Posterior vena cava (tissue), 2 donors: ENCODE measurements around the gene ORC4. TPM values are rescaled to one million over a fixed set of nuclear protein-coding genes. Genes with fewer than 3 reads are reported as not detected.
A peak's percentile ranks its signal among the peaks of the same experiment; 100 is the strongest.
"Not testable (repeated sequence)": the region's sequence is repeated elsewhere in the genome, so short reads cannot be mapped to it uniquely, and the experiment has no call there.

Experiments used
- DNase-seq: peaks from one replicate; pipeline ENCODE4 v3.0.0-alpha.2; 2020; ENCODE audit warnings: low spot score
- intact Hi-C, 2 donors: fragments of 100-400 bp; cut with DNase I; formaldehyde crosslinking; loops; one replicate each; pipeline versions ENCODE4 v1.14.1 to v1.14.2; 2022 to 2023
- total RNA-seq, 2 donors: library from RNA; stranded (reverse); fragmentation: NEBNext Ultra II Directional; extraction: Animal tissue kit (Norgen Biotek cat#: 25700); gene quantifications; one replicate each; pipeline ENCODE4 v1.2.1, GENCODE V29; 2021
- donor health status: DM: yes; HTN: yes; CAD: no.
- donor health status: DM: yes; HTN: yes; CAD: no.

Gene ORC4
- total RNA-seq, 2 donors from 2014 or later = 36.4 to 37.6 TPM

GRCh38 chr2:148021886-148022285 lies 1.3 kb upstream of the ORC4 start:
- DNase-seq = no peak
- intact Hi-C loops = no loop called here

GRCh38 chr2:148021059-148021861 lies 723 bp upstream of the ORC4 start, which contains the start of gene MBD5:
TSS of gene MBD5 (plus strand) at chr2:148021091.
- intact Hi-C loops = no loop called here
- DNase-seq = peak; percentile 66

DNA sequence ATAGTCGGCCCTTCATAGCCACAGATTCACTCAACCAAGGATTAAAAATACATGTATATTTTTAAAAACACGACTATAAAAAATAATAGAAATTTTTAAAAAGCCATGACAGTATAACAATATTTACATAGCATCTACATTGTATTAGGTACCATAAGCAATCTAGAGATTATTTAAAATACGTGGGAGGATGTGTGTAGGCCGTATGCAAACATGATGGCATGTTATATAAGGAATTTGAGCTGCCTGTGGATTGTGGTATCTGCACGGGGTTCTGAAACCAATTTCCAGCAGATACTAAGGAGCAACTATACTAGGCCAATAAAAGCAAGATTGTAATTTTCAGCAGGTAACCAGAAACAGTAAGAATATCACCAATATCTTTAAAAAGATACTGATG lies 5.9 kb downstream of the ORC4 start:
- DNase-seq = no peak
- intact Hi-C loops = no loop called here

GRCh38 chr2:148013876-148014275 lies 6.7 kb downstream of the ORC4 start:
- intact Hi-C loops = no loop called here
- no peak for DNase-seq

DNA sequence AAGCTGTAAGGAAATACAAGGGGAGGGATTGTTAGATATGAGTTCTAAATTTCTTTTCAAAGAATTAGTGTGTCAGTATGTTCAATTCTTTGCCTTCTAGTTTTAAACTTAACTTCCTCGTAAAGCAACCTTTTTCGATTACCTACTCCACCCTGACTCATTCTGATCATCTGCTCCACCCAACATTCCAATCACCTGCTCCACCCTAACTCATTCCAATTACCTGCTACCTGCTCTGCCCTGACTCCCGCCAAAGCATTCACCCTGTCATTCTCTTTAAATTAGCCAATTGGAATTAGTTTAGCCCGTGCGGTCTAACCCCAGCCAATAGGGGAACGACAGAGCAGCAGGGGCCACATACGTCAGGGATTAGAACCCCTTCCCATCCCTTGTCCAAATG lies 12.1 kb downstream of the ORC4 start:
- DNase-seq, intact Hi-C loops: not testable (repeated sequence)

DNA sequence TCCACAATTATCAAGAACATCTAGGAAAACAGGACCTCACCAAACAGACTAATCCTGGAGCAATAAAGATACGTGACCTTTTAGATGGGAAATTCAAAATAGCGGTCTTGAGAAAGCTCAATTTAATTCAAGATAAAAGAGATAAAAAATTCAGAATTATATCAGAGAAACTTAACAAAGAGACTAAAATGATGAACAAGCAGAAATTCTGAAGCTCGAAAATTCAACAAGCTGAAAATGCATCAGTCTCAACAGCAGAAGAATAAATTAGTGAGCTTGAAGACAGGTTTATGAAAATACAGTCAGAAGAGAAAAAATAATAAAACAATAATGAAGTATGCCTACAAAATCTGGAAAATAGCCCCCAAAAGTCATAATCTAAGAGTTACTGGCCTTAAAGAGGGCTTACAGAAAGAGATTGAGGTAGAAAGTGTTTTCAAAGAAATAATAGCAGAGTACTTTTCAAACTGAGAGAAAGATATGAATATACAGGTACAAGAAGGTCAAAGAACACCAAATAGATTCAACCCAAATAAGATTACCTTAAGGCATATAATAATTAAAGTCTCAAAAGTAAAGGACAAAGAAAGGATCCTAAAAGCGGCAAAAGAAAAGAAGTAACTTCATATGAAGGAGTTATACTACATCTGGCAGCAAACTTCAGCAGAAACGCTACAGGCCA lies 13.2 kb downstream of the ORC4 start:
- intact Hi-C loops = no loop called here
- no peak for DNase-seq

DNA sequence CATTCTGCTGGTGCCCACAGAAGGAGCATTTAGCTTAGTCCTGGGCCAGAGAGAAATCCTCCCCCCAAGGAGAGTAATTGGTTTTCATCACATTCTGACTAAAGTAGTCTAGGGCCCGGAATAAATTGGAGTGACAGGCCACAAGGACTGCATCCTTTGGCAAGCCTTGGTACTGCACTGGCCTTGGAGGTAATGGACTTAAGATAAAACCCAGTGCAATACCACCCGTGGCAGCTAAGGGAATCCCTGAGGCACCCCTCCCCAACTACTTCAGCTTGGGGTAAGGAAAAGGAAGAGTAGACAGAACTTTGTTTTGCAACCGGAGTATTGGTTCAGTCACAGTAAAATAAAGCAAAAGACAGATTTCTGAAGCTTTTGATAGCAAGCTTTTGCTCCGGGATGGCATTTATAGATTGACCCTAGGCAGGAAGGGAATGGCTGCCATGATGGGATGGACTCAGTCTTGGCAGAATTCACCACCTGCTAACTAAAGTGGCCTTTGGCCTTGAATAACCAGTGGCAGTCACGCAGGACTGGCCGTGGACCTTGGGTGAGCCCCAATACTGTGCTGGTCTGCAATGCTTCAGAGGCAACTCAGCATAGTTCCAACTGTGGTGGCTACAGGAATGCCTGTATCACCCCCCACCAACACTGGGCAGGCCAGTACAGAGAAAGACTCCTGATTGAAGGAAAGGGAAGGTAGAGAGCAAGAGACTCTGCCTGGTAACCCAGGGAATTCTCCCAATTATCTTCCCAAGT lies 14.1 kb downstream of the ORC4 start:
- intact Hi-C loops = no loop called here
- no peak for DNase-seq

DNA sequence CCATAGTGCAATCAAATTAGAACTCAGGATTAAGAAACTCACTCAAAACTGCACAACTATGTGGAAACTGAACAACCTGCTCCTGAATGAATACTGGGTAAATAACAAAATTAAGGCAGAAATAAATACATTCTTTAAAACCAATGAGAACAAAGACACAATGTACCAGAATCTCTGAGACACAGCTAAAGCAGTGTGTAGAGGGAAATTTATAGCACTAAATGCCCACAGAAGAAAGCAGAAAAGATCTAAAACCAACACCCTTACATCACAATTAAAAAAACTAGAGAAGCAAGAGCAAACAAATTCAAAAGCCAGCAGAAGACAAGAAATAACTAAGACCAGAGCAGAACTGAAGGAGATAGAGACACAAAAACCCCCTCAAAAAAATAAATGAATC lies 18.1 kb downstream of the ORC4 start:
- intact Hi-C loops, DNase-seq: not testable (repeated sequence)

DNA sequence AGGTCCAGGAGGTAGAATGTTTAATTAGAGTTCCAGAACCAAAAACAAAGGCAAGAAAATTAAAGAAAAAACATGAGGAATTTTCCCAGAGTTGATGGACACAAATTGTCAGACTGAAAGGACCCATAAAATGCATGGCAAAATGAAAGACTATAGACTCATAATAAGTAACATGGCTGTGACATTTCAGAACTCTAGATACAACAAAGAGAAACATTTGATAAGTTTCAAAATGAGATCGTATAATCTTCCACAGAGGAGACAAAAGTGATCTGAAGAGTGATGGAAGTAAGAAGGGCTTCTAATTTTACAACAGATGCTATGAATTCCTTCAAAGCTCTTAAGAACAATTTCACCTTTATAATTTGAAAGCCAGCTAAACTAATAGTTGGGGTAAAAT lies 20.4 kb downstream of the ORC4 start:
- intact Hi-C loops = no loop called here
- no peak for DNase-seq

- no peak for DNase-seq
- intact Hi-C loops = no loop called here
Observed at GRCh38 chr2:147999126-147999525, 21.4 kb downstream of the ORC4 start.

- intact Hi-C loops = no loop called here
- DNase-seq = no peak
Observed at GRCh38 chr2:147998203-147998602, 22.3 kb downstream of the ORC4 start.

- intact Hi-C loops = no loop called here
- DNase-seq = no peak
Observed at GRCh38 chr2:147996828-147997227, 23.7 kb downstream of the ORC4 start.

GRCh38 chr2:147994965-147995364 lies 25.6 kb downstream of the ORC4 start:
- intact Hi-C loops = not testable (repeated sequence)

DNA sequence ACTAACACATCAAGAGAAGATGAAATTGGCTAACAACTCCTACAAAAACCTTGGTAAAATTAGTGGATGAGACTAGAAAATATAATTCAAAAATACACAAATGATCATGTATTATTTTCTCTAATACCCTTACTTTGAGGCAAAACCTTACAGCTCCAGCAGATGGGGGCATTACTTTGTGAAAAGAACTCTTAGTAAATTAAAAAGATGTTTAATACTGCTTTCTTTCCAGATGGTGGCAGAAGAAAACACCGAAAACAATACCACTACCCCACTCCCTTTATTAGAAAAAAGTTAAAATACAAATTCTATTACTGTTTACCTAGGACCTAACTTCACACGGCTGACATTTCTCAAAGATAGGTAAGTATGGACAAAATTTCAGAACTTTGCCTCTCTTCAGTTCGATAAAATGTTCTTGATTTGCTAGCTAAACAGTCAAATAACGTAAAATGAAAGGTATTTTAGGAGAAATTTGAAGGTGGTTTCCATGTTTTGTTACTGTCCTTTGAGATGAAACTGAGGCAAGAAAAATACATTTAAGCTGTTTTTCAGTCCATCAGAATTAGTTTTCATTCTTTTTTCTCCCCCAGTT lies 30.6 kb downstream of the ORC4 start:
- no peak for DNase-seq
- intact Hi-C loops = loop anchor here in 1 of 2 donors (10.0 kb wide), 1 partner anchor 505 kb away; no protein-coding TSS in a partner anchor

More at GRCh38 chr2:147994965-147995364, 25.6 kb downstream of the ORC4 start:
- not testable (repeated sequence) for DNase-seq

DNA sequence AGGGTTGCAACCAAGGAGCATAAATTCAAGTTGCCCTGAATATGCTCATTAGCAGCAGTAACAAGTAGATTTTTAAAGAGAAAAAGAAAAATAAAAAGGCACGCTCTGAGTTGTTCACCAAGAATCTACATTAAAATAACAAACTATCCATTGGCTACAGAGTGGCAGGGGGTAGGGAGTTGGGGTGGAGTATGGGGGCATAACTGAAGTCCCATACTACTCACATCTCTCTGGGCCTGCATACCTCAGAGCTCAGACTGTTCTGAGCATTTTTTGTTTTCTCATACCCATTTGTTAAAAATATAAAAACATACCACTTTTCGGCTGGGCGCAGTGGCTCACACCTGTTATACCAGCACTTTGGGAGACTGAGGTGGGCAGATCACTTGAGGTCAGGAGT lies 31.4 kb downstream of the ORC4 start:
- no peak for DNase-seq
- intact Hi-C loops = loop anchor here in 1 of 2 donors (10.0 kb wide), 1 partner anchor 506 kb away; no protein-coding TSS in a partner anchor

GRCh38 chr2:147980940-147981528 lies 39.5 kb downstream of the ORC4 start:
- intact Hi-C loops = loop anchor here in 1 of 2 donors (10.0 kb wide), 1 partner anchor 514 kb away; no protein-coding TSS in a partner anchor
- no peak for DNase-seq

- intact Hi-C loops = no loop called here
- DNase-seq = no peak
Observed at GRCh38 chr2:147977679-147978078, 42.9 kb downstream of the ORC4 start.

GRCh38 chr2:147976102-147976501 lies 44.4 kb downstream of the ORC4 start:
- DNase-seq = no peak
- intact Hi-C loops = no loop called here

GRCh38 chr2:147968571-147968970 lies 52.0 kb downstream of the ORC4 start:
- DNase-seq = no peak
- intact Hi-C loops = no loop called here
